Calu3 (cell line): ENCODE measurements around the gene ZNF560. TPM values are rescaled to one million over a fixed set of nuclear protein-coding genes. Genes with fewer than 3 reads are reported as not detected.

Experiments used
- BruUV-seq: library from RNA; stranded (reverse); fragments of 400-500 nt; replicated peaks from 2 replicates; lab custom pipeline; 2021; lab: Mats Ljungman, UMichigan
- CTCF ChIA-PET: fragments of 300-600 bp; sonication (Branson Sonifier 250); formaldehyde crosslinking; loops from one replicate; lab custom pipeline; 2022; ENCODE audit warnings: antibody characterized with exemption; lab: Charles Lee
- DNase-seq: peaks from one replicate; pipeline ENCODE4 v3.0.0; 2022
- H3K27ac Mint-ChIP-seq: one replicate; pipeline ENCODE4 v1.8.0; 2022; ENCODE audit warnings: mixed read lengths; ENCODE audit not compliant: unreplicated experiment
- H3K27me3 Mint-ChIP-seq: one replicate; pipeline ENCODE4 v1.8.0; 2022; ENCODE audit warnings: mixed read lengths; ENCODE audit not compliant: unreplicated experiment
- H3K36me3 Mint-ChIP-seq: one replicate; pipeline ENCODE4 v1.8.0; 2022; ENCODE audit warnings: mild to moderate bottlenecking, moderate library complexity, mixed read lengths; ENCODE audit not compliant: insufficient read depth, unreplicated experiment
- H3K4me1 Mint-ChIP-seq: one replicate; pipeline ENCODE4 v1.8.0; 2022; ENCODE audit warnings: mild to moderate bottlenecking, low read depth, mixed read lengths; ENCODE audit not compliant: unreplicated experiment
- H3K4me3 Mint-ChIP-seq: one replicate; pipeline ENCODE4 v1.8.0; 2022; ENCODE audit warnings: mild to moderate bottlenecking, low read depth, moderate library complexity, mixed read lengths; ENCODE audit not compliant: unreplicated experiment
- H3K9me3 Mint-ChIP-seq: one replicate; pipeline ENCODE4 v1.8.0; 2022; ENCODE audit warnings: low read depth, mixed read lengths; ENCODE audit not compliant: unreplicated experiment
- CTCF ChIP-seq: fragments of 200-600 bp; IDR thresholded peaks from one replicate; pipeline ENCODE4 v1.8.0; 2022; ENCODE audit warnings: antibody characterized with exemption; ENCODE audit not compliant: unreplicated experiment
- intact Hi-C: fragments of 100-400 bp; cut with micrococcal nuclease; formaldehyde crosslinking; loops from one replicate; pipeline ENCODE4 v1.10.0; 2022; ENCODE audit not compliant: unreplicated experiment
- total RNA-seq: library from RNA; stranded (reverse); gene quantifications from 2 replicates; pipeline ENCODE4 v1.2.3, GENCODE V29; 2022

ZNF560 gene
- total RNA-seq, 1 experiment from 2014 or later: not detected

- Mint-ChIP-seq H3K9me3 (peaks cover 8% of the 10 kb centered on the region), H3K27ac (no peak overlapping the region), H3K4me1 (no peaks in the 10 kb centered on the region), H3K4me3 (no peak overlapping the region), H3K27me3 (no peaks in the 10 kb centered on the region), H3K36me3 (peaks cover 12% of the 10 kb centered on the region)
- no TSS peak for BruUV-seq
- TF ChIP-seq CTCF: no peak
- CTCF ChIA-PET: no interaction called here
- no peak for DNase-seq
- intact Hi-C loops: no loop called here
These were observed 70.5 kb downstream of the ZNF560 start for GRCh38 chr19:9427941-9428340.

Other genes starting within 250 kb of the ZNF560 start
- not detected in 2 replicates for gene OR7E24, start 247.7 kb downstream of the ZNF560 start, total RNA-seq
- 2.9 and 3.2 TPM in 2 replicates for gene ZNF699, start 188.8 kb downstream of the ZNF560 start, total RNA-seq
- 7.5 and 10.4 TPM in 2 replicates for gene ZNF559, start 174.4 kb downstream of the ZNF560 start, total RNA-seq
- 2.2 and 2.5 TPM in 2 replicates for gene ZNF177, start 135.6 kb downstream of the ZNF560 start, total RNA-seq
- 12.7 and 13.1 TPM in 2 replicates for gene ZNF266, start 63.0 kb downstream of the ZNF560 start, total RNA-seq
- gene ZNF426, start 40.0 kb upstream of the ZNF560 start, total RNA-seq: 7.8 and 9.4 TPM in 2 replicates
- gene ZNF121, start 85.9 kb upstream of the ZNF560 start, total RNA-seq: 61.1 and 66.2 TPM in 2 replicates
- gene ZNF561, start 122.6 kb upstream of the ZNF560 start, total RNA-seq: 26.0 and 27.3 TPM in 2 replicates
- 31.8 and 35.2 TPM in 2 replicates for gene ZNF562, start 176.5 kb upstream of the ZNF560 start, total RNA-seq